ENCODE results near the gene DEFB131A. TPM values are rescaled to one million over a fixed set of nuclear protein-coding genes. Genes with fewer than 3 reads are reported as not detected.
"Not testable (repeated sequence)": the region's sequence is repeated elsewhere in the genome, so short reads cannot be mapped to it uniquely, and the experiment has no call there.

The DEFB131A gene
- polyA plus RNA-seq (ENCODE audit: insufficient read length in 4 of 4) = not detected

- not testable (repeated sequence) for DNase-seq (ENCODE audit: low read depth in 4 of 4, low spot score in 2 of 4)
Measured at GRCh38 chr4:9444114-9444513, at the start of gene DEFB131A. DEFB131A (plus strand) TSS chr4:9444414; CDS start chr4:9444534, 120 bp downstream.

- DNase-seq (ENCODE audit: low read depth in 4 of 4, low spot score in 2 of 4) = not testable (repeated sequence)
Measured at GRCh38 chr4:9405774-9406173, 38.4 kb upstream of the DEFB131A start.

- not testable (repeated sequence) for DNase-seq (ENCODE audit: low read depth in 4 of 4, low spot score in 2 of 4)
Measured at GRCh38 chr4:9406491-9406890, 37.7 kb upstream of the DEFB131A start.

- no peak for DNase-seq (ENCODE audit: low read depth in 4 of 4, low spot score in 2 of 4)
Measured at GRCh38 chr4:9409793-9410192, 34.4 kb upstream of the DEFB131A start.

- not testable (repeated sequence) for DNase-seq (ENCODE audit: low read depth in 4 of 4, low spot score in 2 of 4)
Measured at GRCh38 chr4:9421884-9422455, 22.2 kb upstream of the DEFB131A start.

GRCh38 chr4:9425916-9426315, 18.3 kb upstream of the DEFB131A start:
- not testable (repeated sequence) for DNase-seq (ENCODE audit: low read depth in 4 of 4, low spot score in 2 of 4)

GRCh38 chr4:9430061-9430460, 14.2 kb upstream of the DEFB131A start:
- not testable (repeated sequence) for DNase-seq (ENCODE audit: low read depth in 4 of 4, low spot score in 2 of 4)

- DNase-seq (ENCODE audit: low read depth in 4 of 4, low spot score in 2 of 4) = not testable (repeated sequence)
Measured at GRCh38 chr4:9433320-9433719, 10.9 kb upstream of the DEFB131A start.

GRCh38 chr4:9436728-9437127, 7.5 kb upstream of the DEFB131A start:
- not testable (repeated sequence) for DNase-seq (ENCODE audit: low read depth in 4 of 4, low spot score in 2 of 4)

- DNase-seq (ENCODE audit: low read depth in 4 of 4, low spot score in 2 of 4) = not testable (repeated sequence)
Measured at GRCh38 chr4:9442355-9442754, 1.9 kb upstream of the DEFB131A start.

- DNase-seq (ENCODE audit: low read depth in 4 of 4, low spot score in 2 of 4) = not testable (repeated sequence)
Measured at GRCh38 chr4:9444681-9445080, 467 bp downstream of the DEFB131A start.

- DNase-seq (ENCODE audit: low read depth in 4 of 4, low spot score in 2 of 4) = not testable (repeated sequence)
Measured at GRCh38 chr4:9452251-9452650, 8.0 kb downstream of the DEFB131A start.

GRCh38 chr4:9454284-9454683, 10.1 kb downstream of the DEFB131A start:
- DNase-seq (ENCODE audit: low read depth in 4 of 4, low spot score in 2 of 4) = not testable (repeated sequence)

- DNase-seq (ENCODE audit: low read depth in 4 of 4, low spot score in 2 of 4) = not testable (repeated sequence)
Measured at GRCh38 chr4:9455046-9455445, 10.8 kb downstream of the DEFB131A start.

- not testable (repeated sequence) for DNase-seq (ENCODE audit: low read depth in 4 of 4, low spot score in 2 of 4)
Measured at GRCh38 chr4:9479466-9479865, 35.3 kb downstream of the DEFB131A start.

- not testable (repeated sequence) for DNase-seq (ENCODE audit: low read depth in 4 of 4, low spot score in 2 of 4)
Measured at GRCh38 chr4:9480066-9480465, 35.9 kb downstream of the DEFB131A start.

- not testable (repeated sequence) for DNase-seq (ENCODE audit: low read depth in 4 of 4, low spot score in 2 of 4)
Measured at GRCh38 chr4:9482871-9483270, 38.7 kb downstream of the DEFB131A start.

GRCh38 chr4:9483682-9484081, 39.5 kb downstream of the DEFB131A start:
- DNase-seq (ENCODE audit: low read depth in 4 of 4, low spot score in 2 of 4) = not testable (repeated sequence)

GRCh38 chr4:9486880-9487279, 42.7 kb downstream of the DEFB131A start:
- DNase-seq (ENCODE audit: low read depth in 4 of 4, low spot score in 2 of 4) = not testable (repeated sequence)

GRCh38 chr4:9488796-9489195, 44.6 kb downstream of the DEFB131A start:
- not testable (repeated sequence) for DNase-seq (ENCODE audit: low read depth in 4 of 4, low spot score in 2 of 4)

- DNase-seq (ENCODE audit: low read depth in 4 of 4, low spot score in 2 of 4) = not testable (repeated sequence)
Measured at GRCh38 chr4:9490496-9490895, 46.3 kb downstream of the DEFB131A start.

- DNase-seq (ENCODE audit: low read depth in 4 of 4, low spot score in 2 of 4) = not testable (repeated sequence)
Measured at GRCh38 chr4:9490986-9491385, 46.8 kb downstream of the DEFB131A start.

- DNase-seq (ENCODE audit: low read depth in 4 of 4, low spot score in 2 of 4) = not testable (repeated sequence)
Measured at GRCh38 chr4:9493589-9493988, 49.4 kb downstream of the DEFB131A start.

Measured in left renal cortex interstitium (tissue), 4 donors.